ENCODE results near the gene HMGA1.

The HMGA1 gene

DNA sequence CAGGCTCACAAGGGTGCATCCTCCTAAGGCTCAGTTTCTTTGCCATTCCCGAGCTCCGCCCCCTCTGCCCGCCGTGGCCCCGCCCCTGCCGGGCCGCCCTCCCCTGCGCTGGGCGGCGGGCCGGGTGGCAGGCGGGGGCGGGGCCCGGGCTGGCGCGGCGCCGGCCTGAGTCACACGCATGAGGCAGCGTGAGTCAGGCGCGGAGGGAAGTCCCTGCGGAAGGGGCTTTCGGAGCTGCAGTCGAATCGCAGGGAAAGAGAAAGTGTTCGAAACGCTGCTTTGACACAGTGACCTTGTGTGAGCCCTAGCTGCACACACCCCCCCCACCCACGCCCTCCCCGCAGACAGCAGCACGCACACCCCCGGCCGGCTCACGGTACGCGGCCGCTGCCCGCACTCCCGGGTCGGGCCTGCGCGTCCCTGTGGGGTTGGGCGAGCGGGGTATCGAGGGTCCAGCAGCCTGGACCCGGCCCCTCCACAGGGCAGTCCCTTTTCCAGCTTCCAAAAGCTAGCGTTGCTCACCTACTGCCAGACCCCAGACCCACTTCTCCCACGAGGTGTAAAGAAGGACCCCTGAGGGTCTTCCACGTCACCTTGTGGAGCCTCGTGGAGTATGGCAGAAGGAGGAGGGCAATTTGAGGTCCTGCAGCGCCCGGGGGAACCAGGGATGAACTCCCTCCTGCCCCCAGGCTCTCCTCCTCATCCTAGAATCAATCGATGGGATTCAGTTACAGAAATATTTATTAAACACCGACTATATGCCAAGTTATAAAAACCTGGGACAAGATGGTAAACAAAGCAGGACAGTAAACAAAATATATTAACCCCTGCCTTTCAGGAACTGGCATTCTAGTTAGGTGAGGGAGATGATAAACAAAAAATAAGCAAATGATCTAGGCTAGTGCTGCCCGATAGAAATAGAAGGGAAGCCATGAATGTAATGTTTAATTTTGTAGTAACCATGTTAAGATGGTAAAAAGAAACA is 12.4 kb upstream of the HMGA1 start:
- DNase-seq (ENCODE audit: low read depth in 2 of 2, low spot score in 1 of 2) = peak; percentile 77 to 89

DNA sequence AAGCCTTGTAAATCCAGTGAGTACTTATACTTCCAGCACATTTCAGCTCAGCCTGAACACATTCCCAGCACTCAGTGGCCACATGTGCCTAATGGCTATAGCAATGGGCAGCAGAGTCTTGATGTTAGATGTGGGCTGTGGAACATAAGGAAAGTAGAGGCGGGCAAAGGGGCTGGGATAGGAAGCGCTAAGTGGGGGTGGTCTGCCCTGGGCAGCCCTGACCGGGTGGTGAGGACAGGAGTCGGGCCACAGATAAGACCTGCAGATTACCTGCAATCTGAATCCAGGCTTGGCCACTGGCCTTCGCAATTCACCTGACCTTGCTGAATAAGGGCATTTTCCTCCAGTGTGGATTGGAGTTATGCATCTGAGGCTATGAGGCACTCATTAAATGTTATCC is 11.1 kb upstream of the HMGA1 start:
- no peak for DNase-seq (ENCODE audit: low read depth in 2 of 2, low spot score in 1 of 2)

DNA sequence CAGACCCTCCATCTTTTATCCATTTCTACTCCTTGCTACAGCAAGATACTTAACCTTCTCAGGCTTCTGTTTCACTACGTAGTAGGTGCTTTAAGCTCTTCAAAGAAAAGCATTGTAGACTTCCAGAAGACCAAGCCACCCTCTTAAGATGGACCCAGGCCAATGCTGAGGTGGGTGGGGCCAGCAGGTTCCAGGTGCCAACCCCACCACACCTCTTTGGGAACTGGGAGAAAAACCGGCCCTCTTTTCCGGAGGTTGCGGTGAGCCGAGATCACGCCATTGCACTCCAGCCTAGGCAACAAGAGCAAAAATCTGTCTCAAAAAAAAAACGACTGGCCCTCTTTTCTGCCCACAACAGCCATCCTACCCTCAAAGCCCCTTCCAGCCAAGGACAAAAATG is 10.6 kb upstream of the HMGA1 start:
- DNase-seq (ENCODE audit: low read depth in 2 of 2, low spot score in 1 of 2) = no peak

DNA sequence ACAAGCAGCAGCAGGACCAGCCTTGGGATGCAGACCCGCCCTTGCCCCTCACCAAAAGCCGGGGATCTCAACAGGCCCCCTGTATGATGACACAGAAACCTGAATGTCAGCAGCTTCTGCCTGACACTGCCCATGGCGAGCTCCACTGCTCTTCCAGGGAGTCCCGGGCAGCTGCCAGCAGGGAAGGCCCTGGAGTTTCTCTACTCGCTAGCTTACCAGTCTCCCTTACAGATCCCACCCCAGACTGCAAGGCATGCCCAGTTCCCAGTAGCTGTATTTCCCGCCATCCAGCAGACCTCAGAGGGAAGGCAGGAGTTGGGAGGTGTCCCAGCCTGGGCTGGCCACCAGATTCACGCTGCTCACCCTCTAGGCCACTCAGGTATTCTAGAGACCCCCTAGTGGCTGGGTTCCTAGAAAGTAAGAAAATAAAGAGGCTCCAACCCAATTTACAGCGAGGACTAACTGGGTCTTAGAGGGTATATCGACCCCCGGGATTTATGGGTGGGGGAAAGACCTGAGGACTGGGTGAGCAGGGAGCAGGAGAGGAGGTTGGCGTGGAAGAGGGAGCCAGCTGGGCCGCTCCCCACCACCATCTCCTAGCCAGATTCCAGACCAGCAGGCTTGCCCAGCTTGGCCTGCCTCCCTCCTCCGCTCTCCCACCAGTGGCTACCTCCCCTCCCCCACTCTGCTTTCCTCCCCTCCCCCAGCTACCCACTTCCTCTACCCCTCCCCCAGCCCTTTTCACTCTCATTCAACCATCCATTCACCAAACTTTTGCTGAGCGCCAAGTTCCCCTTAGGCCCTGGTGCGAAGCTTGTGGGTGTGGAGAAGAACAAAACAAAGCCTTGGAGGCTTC is 9.7 kb upstream of the HMGA1 start:
- no peak for DNase-seq (ENCODE audit: low read depth in 2 of 2, low spot score in 1 of 2)

DNA sequence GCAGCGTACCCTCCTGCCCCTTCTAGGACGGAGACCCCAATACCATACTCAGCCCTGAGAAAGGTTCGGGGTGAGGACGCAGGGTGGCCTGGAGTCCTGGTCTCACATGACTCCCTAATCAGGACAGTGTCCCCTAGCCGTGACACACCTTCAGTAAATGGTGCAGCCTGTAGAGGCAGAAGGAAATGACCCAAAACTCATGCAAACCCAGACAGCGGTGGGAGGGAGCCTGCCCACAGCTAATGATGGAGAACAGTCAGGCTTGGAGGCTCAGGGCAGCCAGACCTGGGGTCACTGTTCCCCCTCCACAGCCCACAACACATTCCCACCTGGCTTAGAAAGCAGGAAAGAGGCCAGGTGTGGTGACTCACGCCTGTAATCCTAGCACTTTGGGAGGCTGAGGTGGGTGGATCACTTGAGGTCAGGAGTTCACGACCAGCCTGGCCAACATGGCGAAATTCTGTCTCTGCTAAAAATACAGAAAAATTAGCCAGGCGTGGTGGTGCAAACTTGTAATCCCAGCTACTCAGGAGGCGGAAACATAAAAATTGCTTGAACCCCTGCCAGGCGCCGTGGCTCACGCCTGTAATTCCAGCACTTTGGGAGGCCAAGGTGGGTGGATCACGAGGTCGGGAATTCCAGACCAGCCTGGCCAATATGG is 8.8 kb upstream of the HMGA1 start:
- no peak for DNase-seq (ENCODE audit: low read depth in 2 of 2, low spot score in 1 of 2)

DNA sequence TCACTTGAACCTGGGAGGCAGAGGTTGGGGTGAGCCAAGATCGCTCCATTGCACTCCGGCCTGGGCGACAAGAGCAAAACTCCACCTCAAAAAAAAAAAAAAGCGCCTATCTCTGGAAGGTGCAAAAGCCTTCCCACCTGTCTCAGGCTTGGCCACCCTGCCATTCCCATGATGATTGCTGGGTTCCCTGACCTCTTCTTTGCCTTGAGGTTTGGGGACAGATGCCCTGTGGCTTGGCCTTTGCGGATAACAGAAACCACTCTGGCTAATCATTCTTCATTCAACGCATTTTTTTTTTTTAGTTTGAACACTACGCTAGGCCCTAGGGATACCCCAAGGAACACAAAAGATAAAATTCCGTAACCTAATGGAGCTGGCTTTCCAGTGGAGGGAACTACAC is 6.8 kb upstream of the HMGA1 start:
- DNase-seq (ENCODE audit: low read depth in 2 of 2, low spot score in 1 of 2) = no peak

DNA sequence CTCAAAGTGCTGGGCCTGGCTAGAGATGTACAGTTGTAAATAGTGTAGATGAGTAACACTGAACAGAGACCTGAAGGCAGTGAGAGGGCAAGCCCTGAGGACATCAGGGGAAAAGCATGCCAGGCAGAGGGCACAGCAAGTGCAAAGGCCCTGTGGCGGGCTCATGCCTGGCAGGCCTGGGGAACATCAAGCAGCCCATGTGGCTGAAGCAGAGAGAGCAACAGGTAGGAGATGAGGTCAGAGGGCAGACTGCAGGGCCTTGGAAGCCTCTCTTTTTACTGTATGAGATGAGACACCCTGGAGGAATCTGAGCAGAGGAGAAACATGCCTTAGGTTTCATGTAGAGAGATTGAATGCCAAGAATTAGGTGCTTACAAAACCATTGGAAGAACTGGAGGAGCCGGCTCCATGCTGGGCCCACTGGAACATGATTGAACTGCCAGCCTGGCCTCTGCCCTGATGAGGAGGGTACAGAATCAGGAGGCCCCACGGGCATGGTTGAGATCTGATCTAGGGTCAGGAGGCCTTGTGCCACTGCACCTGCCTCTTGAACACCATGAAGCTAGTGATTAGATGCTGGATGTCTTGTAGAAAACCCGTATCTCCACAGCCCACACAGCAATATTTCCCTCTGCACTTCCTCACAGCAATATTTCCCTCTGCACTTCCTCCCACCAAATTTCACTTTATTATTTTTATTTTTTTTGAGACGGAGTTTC is 5.9 kb upstream of the HMGA1 start:
- no peak for DNase-seq (ENCODE audit: low read depth in 2 of 2, low spot score in 1 of 2)

DNA sequence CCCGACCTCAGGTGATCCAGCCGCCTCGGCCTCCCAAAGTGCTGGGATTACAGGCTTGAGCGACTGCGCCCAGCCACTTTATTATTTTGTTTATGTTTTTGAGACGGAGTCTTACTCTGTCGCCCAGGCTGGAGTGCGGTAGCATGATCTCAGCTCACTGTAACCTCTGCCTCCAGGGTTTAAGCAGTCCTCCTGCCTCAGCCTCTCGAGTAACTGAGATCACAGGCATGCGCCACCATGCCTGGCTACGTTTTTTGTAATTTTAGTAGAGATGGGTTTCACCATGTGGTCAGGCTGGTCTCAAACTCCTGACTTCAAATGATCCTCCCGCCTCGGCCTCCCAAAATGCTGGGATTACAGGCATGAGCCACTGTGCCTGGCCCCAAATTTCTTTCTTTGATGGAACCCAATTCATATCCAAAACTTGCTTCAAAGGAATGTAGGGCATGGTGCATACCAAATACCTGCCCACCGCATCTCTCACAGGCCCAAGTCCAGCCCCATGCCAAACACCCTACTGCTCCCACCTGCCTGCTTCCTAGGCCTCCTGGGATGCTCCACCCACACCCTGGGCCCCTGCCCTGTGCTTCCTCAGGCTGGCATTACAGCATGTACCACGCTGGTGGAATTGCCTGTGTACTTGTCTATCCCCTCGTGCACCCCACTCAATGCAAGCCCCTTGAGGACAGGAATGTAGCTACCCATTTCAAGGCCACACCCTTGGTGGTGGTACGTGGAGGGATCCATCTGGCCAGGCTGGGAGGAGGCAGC is 4.9 kb upstream of the HMGA1 start:
- no peak for DNase-seq (ENCODE audit: low read depth in 2 of 2, low spot score in 1 of 2)

DNA sequence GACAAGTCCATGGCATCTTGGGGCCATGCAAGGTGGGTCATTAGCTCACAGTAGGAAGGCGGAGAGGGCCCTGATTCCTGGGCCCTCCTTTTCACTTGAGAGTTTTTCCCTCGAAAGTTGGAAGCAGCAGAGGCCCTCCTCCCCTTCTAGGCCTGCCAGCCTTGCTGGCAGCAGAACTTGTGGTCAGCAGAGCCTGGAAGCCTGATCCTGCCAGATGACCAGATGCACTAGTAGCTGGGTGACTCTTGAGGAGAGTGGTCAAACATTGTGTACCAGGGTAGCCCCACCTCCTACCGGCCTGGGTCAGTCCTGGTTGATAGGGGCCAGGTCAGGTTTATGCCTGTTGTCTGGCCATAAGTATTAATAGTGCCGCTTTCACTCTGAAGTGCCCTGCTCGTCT is 3.8 kb upstream of the HMGA1 start:
- no peak for DNase-seq (ENCODE audit: low read depth in 2 of 2, low spot score in 1 of 2)

DNA sequence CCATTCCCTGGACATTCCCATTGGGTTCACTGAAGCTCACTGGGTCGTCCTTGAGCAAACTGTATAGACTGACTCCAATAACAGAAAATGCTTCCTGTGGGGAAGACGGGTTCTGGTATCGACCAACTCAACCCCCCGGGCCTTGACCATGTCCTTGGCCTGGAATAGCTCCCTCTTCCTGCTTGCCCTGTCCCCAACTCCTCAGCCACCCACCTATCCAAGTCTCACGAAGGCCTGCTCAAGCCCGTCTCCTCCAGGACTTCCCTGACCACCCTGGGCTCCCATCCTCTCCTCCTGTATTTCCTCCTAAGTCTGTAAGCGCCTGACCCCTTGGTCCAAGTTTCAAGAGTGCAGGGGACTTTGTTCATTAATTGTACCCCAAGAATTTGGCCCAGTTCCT is 2.8 kb upstream of the HMGA1 start:
- no peak for DNase-seq (ENCODE audit: low read depth in 2 of 2, low spot score in 1 of 2)

DNA sequence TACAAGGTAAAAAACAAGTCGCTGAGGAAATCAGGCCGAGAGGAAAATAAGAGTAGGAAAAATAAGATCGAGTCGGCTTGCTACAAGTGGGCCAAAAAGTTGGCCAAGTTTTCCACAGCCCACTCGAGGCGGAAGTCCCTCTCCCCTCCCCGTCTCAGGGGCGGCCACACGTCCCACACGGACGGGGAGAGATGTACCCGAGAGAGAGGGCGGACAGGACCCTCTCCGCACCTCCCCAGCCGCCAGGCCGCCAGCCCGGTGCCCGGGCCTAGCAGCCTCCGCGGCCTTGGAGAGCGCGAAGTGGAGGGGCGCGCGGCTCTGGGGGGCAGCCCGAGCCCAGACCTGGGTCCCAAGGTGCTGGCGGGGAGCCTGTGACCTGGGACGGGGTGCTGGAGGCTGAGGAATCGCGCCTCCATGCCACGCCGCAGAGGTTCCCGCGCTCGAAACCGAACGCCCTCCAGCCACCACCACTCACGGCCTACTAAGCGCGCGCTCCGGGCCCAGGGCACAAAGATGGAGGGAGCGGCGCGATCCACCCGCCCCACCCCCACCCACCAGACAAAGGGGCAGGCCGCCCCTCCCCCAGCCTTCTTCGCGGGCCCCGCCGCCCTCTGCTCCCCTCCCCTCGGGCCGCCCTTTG is 1.9 kb upstream of the HMGA1 start:
- DNase-seq (ENCODE audit: low read depth in 2 of 2, low spot score in 1 of 2) = no peak

DNA sequence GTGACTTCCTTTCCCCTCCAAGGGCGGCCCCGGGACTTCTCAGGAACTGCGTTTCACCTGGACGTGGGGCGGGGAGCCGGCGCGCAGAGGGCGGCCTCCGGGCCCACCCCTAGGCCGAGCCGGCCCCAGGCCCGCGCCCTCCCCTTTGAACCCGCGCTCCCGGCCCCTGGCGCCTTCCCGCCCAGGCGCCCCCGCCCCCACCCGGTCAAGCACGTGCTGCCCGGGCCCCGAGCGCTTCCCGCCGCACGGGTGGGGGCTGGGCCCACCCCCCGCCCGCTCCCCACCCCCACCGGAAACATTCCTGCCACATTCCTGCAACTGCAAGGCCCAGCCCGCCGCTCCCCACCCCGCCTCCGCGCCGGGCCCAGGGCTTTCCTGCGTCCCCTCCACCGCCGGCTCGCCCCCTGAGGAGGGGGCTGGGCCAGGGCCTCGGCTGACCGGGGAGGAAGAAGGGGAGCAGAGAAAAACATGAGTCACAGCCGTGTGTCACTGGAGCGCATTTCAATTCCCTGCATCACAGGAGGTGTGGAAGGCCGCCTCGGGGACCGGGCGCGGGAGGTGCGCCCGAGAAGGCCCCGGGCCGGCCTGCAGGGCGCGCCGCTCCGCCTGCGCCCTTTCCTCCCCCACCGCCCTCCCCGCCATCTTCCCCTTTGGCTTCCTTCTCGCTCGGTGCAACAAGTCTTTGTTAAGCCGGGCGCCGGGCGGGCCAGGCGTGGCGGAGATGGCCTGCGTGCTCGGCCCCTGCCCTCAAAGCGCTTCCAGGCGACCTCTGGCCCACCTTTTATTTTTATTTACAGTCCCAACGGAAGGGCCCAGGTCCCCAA is 1.2 kb upstream of the HMGA1 start:
- peak in 1 of 2 donors; percentile 50 for DNase-seq (ENCODE audit: low read depth in 2 of 2, low spot score in 1 of 2)

DNA sequence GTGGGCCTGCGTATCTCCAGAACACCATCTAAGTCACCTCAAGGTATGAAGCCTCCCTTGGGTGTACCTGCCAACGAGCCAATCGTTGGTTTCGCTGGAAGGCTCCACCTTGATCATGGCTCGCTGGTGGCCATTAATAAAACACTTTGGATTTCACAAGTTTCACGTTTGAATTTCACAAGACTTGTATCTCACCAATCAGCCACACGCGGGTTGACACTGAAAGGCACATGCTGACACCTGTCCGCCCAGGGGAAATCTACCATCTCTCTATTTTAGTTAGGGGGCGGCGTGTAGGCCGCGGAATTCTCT is 586 bp upstream of the HMGA1 start:
- DNase-seq (ENCODE audit: low read depth in 2 of 2, low spot score in 1 of 2) = no peak

DNA sequence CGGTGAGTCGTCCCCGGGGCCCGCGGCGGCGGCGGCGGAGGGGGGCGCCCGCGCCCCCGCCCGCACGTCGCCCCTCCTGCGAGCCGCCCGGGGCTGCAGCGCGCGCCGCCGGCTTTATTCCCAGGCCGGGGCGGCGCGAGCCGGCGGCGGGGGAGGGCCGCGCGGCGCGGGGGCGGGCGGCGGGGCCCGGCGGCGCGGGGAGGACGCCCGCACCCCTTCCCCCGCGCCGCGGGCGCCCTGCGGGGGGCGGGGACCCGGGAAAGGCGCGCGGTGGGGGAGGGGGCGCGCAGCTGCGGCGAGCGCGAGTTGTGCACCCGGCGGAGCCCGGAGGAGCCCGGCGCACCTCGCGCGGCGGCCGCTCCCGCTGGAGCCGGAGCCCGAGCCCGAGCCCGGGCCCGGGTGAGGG is 646 bp downstream of the HMGA1 start:
- no peak for DNase-seq (ENCODE audit: low read depth in 2 of 2, low spot score in 1 of 2)

DNA sequence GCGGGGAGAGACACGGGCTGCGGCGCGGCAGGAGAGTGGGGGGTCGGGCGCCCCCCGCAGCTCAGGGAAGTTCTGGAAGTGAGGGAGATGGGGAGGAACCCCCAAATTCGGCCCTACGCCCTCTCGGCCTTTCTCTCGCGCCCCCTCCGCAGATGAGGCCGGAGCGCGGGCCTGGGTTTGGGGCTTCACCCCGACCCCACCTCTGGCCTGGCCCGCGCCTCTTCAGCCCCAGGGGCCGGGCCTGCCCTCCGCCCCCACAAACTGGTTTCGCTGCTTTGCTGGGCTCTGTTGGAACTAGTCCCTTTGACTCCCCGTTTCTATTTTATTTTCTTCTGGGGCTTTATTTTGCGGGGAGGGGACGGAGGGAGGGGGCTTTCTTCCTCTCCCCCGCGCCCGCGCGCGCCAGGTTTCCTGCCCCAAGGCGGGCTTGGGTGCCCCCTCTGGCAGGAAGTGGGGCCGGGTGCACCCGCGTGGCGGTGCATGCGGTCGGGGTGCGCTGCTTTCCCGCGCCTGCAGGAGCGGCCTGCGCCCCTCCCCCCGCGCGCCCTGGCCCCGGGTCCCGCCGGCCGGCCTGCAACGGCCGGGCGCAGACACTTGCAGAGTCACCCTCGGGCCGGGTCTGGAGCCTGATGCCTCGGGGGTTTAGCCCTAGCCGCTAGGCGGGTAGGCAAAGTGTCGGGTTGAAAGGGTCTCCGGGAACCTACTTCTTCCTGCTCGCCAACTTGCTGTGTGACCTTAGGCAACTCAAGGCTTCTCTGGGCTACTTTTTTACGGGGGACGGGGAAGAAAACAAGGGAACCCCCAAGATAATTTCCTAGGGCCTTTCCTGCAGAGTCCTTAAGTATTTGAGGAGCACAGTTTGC is 1.3 kb downstream of the HMGA1 start:
- no peak for DNase-seq (ENCODE audit: low read depth in 2 of 2, low spot score in 1 of 2)

DNA sequence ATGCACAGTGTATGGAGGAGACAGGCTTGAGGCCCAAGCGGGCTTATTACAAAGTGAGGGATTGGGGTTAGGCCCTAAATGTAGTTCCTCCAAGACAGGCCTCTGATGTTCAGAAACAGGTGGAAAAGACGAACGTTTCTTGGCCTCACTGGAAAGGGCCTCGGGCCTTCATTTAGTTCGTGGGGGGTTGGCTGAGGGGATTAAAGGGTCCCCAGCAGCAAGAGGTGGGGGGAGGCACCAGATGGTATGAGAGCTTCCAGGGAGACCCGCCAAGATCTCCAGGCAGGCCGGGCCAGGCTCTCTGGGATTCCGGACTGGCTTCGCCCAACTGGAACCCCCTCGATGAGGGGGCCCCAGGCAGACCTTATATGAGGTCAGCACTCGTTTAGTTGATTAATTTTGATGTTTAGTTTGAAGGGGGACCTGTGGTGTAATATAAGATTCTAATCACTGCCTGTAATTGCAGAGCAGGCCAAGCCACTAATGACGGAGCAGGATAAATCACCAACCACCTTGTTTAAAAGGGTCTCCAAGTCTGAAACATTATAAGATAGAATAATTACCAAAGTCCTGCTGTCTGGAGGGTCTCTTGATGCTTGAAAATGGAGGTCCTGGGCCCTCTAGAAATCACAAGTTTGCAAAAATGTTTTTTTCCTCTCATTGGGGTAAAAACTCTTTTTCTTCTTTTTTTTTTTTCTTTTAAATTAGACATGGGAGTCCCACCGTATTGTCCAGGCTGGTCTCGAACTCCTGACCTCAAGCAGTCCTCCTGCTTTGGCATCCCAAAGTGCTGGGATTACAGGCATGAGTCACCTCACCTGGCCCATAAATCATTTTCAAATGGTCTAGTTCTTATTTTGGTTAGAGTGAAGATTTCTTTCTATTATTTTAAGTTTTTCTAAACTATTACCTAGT is 2.2 kb downstream of the HMGA1 start:
- no peak for DNase-seq (ENCODE audit: low read depth in 2 of 2, low spot score in 1 of 2)

DNA sequence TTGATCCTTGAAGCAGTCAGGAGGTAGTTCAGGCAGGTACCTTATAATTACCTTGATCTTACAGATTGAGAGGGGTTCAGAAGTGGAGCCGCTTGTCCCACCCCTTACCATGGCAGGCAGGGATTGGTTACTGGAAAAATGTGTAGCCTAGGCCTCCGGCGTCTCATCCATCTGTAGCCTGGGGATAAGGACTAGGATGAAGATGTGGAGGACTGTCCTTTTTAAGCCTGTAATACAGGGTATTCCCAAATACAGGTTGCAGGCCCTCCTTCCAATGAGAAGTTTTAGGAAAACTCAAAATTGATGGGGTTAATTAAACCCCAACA is 2.8 kb downstream of the HMGA1 start:
- no peak for DNase-seq (ENCODE audit: low read depth in 2 of 2, low spot score in 1 of 2)
